Mucosa of descending colon (tissue), 3 donors: ENCODE measurements around the gene MYBPC2. TPM values are rescaled to one million over a fixed set of nuclear protein-coding genes. Genes with fewer than 3 reads are reported as not detected.
"Not testable (repeated sequence)": the region's sequence is repeated elsewhere in the genome, so short reads cannot be mapped to it uniquely, and the experiment has no call there.

Experiments used
- ATAC-seq: fragments of 200-7000 bp; cut with Tn5 transposase; one replicate; pipeline ENCODE4 v1.9.1; 2020; ENCODE audit warnings: mild to moderate bottlenecking, moderate library complexity
- DNase-seq, 3 donors: peaks; one replicate each; pipeline ENCODE4 v3.0.0-alpha.2; 2020
- H3K36me3 ChIP-seq: fragments of 200-600 bp; one replicate; pipeline ENCODE4 v1.8.0; 2021; ENCODE audit warnings: low read depth, mild to moderate bottlenecking
- H3K4me1 ChIP-seq: fragments of 200-600 bp; one replicate; pipeline ENCODE4 v1.8.0; 2021; ENCODE audit warnings: low read depth, mild to moderate bottlenecking
- H3K4me3 ChIP-seq: fragments of 200-600 bp; one replicate; pipeline ENCODE4 v1.8.0; 2021; ENCODE audit warnings: mild to moderate bottlenecking
- H3K9me3 ChIP-seq: fragments of 200-600 bp; one replicate; pipeline ENCODE4 v1.8.0; 2021; ENCODE audit warnings: mild to moderate bottlenecking
- CTCF ChIP-seq: fragments of 200-600 bp; IDR thresholded peaks from one replicate; pipeline ENCODE4 v1.8.0; 2022; ENCODE audit warnings: antibody characterized with exemption, mild to moderate bottlenecking
- intact Hi-C, 2 donors: fragments of 100-400 bp; cut with DNase I in 1 of 2; cut with micrococcal nuclease in 1 of 2; formaldehyde crosslinking; loops; one replicate each; pipeline versions ENCODE4 v1.11.0 to v1.11.1; 2022; cut with DNase I, micrococcal nuclease
- total RNA-seq, 3 donors: library from RNA; stranded (reverse); fragmentation: NEBNext Ultra II Directional in 2 of 3; extraction: Animal tissue kit (Norgen Biotek cat#: 25700) in 2 of 3; gene quantifications; one replicate each; pipeline versions ENCODE4 v1.2.1 to v1.2.4, GENCODE V29; 2021 to 2023
- donor health status: DM: no; HTN: no; CAD: no; lungs with moderate emphysema.
- donor health status: DM: no; HTN: no; CAD: no.
- donor health status: DM: no; HTN: yes; CAD: no.

The MYBPC2 gene
- total RNA-seq, 3 donors from 2014 or later, result 0.10 to 0.14 TPM; not detected in 1

GRCh38 chr19:50435221-50435620 lies 2.5 kb downstream of the MYBPC2 start:
- ATAC-seq, result no peak
- Histone ChIP-seq H3K4me1 (peaks cover 4% of the 10 kb centered on the region), H3K4me3 (no peak overlapping the region), H3K9me3 (no peaks in the 10 kb centered on the region), H3K36me3 (no peaks in the 10 kb centered on the region)
- intact Hi-C loops, result no loop called here
- no peak for DNase-seq
- TF ChIP-seq CTCF, result no peak

- no peak for TF ChIP-seq CTCF
- intact Hi-C loops, result no loop called here
- Histone ChIP-seq H3K36me3 (no peaks in the 10 kb centered on the region), H3K4me1 (peaks cover 4% of the 10 kb centered on the region), H3K9me3 (no peaks in the 10 kb centered on the region), H3K4me3 (no peak overlapping the region)
- no peak for ATAC-seq
- no peak for DNase-seq
Measured at GRCh38 chr19:50435627-50436026, 2.9 kb downstream of the MYBPC2 start.

- no peak for ATAC-seq
- intact Hi-C loops, result no loop called here
- no peak for DNase-seq
- no peak for TF ChIP-seq CTCF
- Histone ChIP-seq H3K4me1 (no peaks in the 10 kb centered on the region), H3K9me3 (no peaks in the 10 kb centered on the region), H3K4me3 (no peak overlapping the region), H3K36me3 (no peaks in the 10 kb centered on the region)
Measured at GRCh38 chr19:50437862-50438449, 5.3 kb downstream of the MYBPC2 start.

GRCh38 chr19:50439130-50439529 lies 6.4 kb downstream of the MYBPC2 start:
- H3K4me1 ChIP-seq, H3K4me3 ChIP-seq, ATAC-seq, H3K36me3 ChIP-seq, DNase-seq, H3K9me3 ChIP-seq, intact Hi-C loops: not testable (repeated sequence)

- no peak for TF ChIP-seq CTCF
- intact Hi-C loops, result no loop called here
- Histone ChIP-seq H3K36me3 (no peaks in the 10 kb centered on the region), H3K4me3 (no peak overlapping the region), H3K4me1 (no peaks in the 10 kb centered on the region), H3K9me3 (no peaks in the 10 kb centered on the region)
- ATAC-seq, result no peak
- no peak for DNase-seq
Measured at GRCh38 chr19:50444059-50444458, 11.4 kb downstream of the MYBPC2 start.

GRCh38 chr19:50447053-50447452 lies 14.4 kb downstream of the MYBPC2 start:
- no peak for TF ChIP-seq CTCF
- H3K4me1 ChIP-seq, result no peaks in the 10 kb centered on the region
- DNase-seq, result no peak
- no peaks in the 10 kb centered on the region for H3K9me3 ChIP-seq
- no peaks in the 10 kb centered on the region for H3K36me3 ChIP-seq
- intact Hi-C loops, result no loop called here
- no peak for ATAC-seq
- H3K4me3 ChIP-seq, result no peak overlapping the region
